GM10847 (cell line): ENCODE results near the gene NFATC1.

Experiments
- POLR2A ChIP-seq: IDR thresholded peaks from 2 replicates; pipeline ENCODE4 v1.6.1; 2011; ENCODE audit not compliant: insufficient read length; ENCODE audit errors: extremely low read depth

NFATC1 gene

GRCh38 chr18:79571211-79572092 lies 175.7 kb downstream of the NFATC1 start:
- no peak for TF ChIP-seq POLR2A

- TF ChIP-seq POLR2A = no peak
These were observed 176.5 kb downstream of the NFATC1 start for GRCh38 chr18:79572093-79572780.

- TF ChIP-seq POLR2A = no peak
These were observed 177.2 kb downstream of the NFATC1 start for GRCh38 chr18:79572848-79573451.

DNA sequence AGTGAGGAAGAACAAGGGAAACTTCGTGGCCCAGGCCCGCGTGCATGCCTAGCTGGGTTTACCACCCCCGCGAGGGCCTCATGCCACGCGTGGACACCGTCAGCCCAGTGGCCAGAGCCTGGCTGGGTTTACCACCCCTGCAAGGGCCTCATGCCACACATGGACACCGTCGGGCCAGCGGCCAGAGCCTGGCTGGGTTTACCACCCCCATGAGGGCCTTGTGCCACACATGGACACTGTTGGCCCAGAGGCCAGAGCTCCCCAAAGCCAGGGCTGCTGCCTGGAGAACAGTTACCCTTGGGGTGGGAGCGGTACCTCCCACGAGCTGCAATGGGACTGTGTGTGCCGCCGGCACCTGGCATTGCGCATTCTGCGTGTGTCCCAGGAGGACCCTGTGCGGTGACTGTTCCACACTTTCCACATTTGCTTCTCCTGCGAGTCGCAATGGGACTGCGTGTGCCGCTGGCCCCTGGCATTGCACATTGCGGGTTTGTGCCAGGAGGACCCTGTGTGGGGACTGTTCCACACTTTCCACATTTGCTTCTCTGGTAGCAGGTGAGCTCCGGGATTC lies 178.3 kb downstream of the NFATC1 start:
- TF ChIP-seq POLR2A = no peak

GRCh38 chr18:79574938-79575525 lies 179.3 kb downstream of the NFATC1 start:
- TF ChIP-seq POLR2A = no peak

- no peak for TF ChIP-seq POLR2A
These were observed 180.4 kb downstream of the NFATC1 start for GRCh38 chr18:79575891-79576685.

GRCh38 chr18:79576686-79577351 lies 181.1 kb downstream of the NFATC1 start:
- TF ChIP-seq POLR2A = no peak

DNA sequence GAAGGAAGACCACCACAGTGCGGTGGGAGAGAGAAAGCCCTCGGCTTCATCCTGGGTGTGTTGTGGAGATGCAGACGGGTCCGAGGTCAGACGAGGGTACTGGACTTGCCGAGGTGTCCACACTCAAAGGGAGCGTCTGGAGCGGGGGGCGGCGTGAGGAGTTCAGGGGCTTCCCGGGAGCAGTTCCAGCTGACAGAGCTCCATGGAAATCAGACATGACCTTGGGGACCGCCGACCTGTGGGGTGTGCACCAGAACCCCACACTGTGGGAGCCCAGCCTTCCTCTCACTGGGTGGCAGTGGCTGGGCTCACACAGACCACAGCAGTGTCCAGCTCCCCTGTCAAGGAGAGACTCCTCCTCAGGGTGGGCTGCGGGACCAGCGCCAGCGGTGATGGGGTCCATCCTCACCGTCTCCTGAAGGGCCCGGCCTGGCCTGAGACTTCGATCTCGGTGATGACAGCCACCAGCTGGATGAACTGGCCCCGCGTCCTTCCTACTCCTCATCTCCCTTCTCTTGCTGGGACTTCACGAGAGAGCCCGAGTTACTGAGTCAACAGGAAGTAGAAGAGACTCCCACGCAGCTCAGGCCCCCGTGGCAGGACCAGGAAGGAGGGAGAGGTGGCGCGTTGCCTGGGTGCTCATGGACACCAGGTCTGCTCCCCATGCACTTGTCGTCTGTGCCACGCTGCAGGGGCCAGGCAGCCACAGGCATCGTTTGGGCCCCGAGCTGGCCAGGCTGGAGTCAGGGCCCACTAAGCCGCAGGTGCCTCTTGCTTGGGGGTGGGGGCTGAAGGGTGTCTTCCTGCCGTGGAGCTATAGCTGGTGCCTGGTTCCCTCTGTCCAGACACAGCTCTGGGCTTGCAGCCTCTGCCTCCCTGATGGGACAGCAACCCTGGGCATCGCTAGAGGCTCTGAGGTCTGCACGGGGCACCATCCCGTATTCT lies 182.0 kb downstream of the NFATC1 start:
- TF ChIP-seq POLR2A = no peak

DNA sequence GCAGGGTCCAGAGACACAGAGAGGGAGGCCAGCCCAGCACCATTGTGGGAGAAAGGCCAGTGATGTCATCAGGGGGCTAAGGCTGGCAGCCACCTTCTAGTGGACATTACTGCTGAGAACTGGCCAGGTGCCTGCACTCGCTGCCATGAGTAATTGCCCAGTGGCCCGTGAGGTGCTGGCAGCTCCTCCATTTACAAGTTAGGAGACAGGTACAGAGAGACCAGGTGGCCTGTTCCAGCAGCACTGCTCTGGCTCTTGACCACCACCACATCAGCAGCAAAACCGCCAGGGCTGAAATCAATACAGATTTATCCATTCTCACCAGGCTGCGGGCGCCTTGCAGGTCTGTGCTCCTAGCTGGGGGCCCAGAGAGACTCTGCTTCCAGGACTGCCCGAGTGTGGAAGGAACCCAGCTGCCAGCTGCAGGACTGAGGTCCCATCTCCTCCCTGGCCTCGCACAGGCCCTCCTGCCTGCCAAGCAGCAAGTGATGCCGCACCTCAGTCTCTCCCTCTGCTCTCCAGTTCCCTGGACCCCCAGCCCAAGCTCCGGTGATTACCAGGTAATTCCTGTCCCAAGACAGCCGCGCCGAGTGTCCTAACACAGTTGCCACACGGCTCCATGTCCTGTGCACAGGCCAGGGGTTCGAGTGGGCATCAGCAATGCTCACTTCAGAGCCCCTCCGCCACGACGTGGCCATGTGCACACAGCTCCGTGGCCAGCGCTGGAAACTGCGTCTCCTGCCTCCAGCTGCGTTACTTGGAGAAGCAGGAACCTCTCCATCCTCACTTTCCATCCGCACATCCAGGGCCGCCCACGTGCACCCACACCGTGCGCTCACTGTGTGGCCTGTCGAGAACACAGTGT lies 182.9 kb downstream of the NFATC1 start:
- no peak for TF ChIP-seq POLR2A
